NCI-H1930 (cell line): ENCODE measurements around the gene EI24.
"Not testable (repeated sequence)": the region's sequence is repeated elsewhere in the genome, so short reads cannot be mapped to it uniquely, and the experiment has no call there.

Experiments
- DNase-seq, 2 experiments: peaks; one replicate each; lab custom pipeline; 2025; lab: John Stamatoyannopoulos, UW

Gene EI24

GRCh38 chr11:125568970-125569914 is at the start of gene EI24:
Gene EI24, plus strand, starts transcription at chr11:125569477. Its CDS starts 3,051 bp downstream, at chr11:125572528.
- DNase-seq: peak; percentile 84 to 91

GRCh38 chr11:125519860-125520834 is 49.1 kb upstream of the EI24 start:
- DNase-seq: no peak

GRCh38 chr11:125525303-125525702 is 44.0 kb upstream of the EI24 start:
- DNase-seq: no peak

GRCh38 chr11:125532668-125533067 is 36.6 kb upstream of the EI24 start:
- no peak for DNase-seq

- DNase-seq: no peak
Measured at GRCh38 chr11:125535585-125535984, 33.7 kb upstream of the EI24 start.

GRCh38 chr11:125536834-125537233 is 32.4 kb upstream of the EI24 start:
- not testable (repeated sequence) for DNase-seq

GRCh38 chr11:125542709-125543108 is 26.6 kb upstream of the EI24 start:
- DNase-seq: no peak

GRCh38 chr11:125550780-125551179 is 18.5 kb upstream of the EI24 start:
- no peak for DNase-seq

GRCh38 chr11:125551835-125552342 is 17.4 kb upstream of the EI24 start:
- no peak for DNase-seq

- DNase-seq: no peak
Measured at GRCh38 chr11:125552927-125553326, 16.4 kb upstream of the EI24 start.

- DNase-seq: no peak
Measured at GRCh38 chr11:125553357-125553756, 15.9 kb upstream of the EI24 start.

- no peak for DNase-seq
Measured at GRCh38 chr11:125554038-125554437, 15.2 kb upstream of the EI24 start.

- no peak for DNase-seq
Measured at GRCh38 chr11:125559888-125560287, 9.4 kb upstream of the EI24 start.

- no peak for DNase-seq
Measured at GRCh38 chr11:125561924-125562323, 7.4 kb upstream of the EI24 start.

- no peak for DNase-seq
Measured at GRCh38 chr11:125562430-125562829, 6.8 kb upstream of the EI24 start.

- DNase-seq: no peak
Measured at GRCh38 chr11:125564357-125564756, 4.9 kb upstream of the EI24 start.

- no peak for DNase-seq
Measured at GRCh38 chr11:125566235-125566634, 3.0 kb upstream of the EI24 start.

- DNase-seq: no peak
Measured at GRCh38 chr11:125569915-125570621, 791 bp downstream of the EI24 start.

GRCh38 chr11:125570952-125571351 is 1.7 kb downstream of the EI24 start:
- DNase-seq: no peak

GRCh38 chr11:125572916-125573315 is 3.6 kb downstream of the EI24 start:
- DNase-seq: no peak

- DNase-seq: not testable (repeated sequence)
Measured at GRCh38 chr11:125577181-125577580, 7.9 kb downstream of the EI24 start.

GRCh38 chr11:125578783-125579182 is 9.5 kb downstream of the EI24 start:
- no peak for DNase-seq
